Measurements from ENCODE around the gene SERPINA1.

The SERPINA1 gene

GRCh38 chr14:94397289-94398181 is 9.1 kb upstream of the SERPINA1 start:
- DNase-seq = no peak

DNA sequence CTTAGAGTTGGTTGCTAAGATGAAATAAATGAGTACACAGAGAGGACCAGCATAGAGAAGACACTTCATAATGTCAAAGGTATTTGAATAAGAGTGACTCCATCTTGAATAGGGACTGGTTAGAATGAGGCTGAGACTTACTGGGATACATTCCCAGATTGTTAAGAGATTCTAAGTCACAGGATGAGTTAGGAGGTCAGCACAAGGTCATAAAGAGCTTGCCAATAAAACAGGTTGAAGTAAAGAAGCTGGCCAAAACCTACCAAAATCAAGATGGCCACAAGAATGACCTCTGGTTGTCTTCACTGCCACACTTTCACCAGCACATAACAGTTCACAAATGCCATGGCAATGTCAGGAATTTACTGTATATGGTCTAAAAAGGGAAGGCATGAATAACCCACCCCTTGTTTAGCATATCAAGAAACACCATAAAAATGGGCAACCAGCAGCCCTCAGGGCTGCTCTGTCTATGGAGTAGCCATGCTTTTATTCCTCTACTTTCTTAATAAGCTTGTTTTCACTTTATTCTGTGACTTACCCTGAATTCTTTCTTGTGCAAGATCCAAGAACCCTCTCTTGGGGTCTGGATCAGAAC is 8.3 kb upstream of the SERPINA1 start:
- no peak for DNase-seq

GRCh38 chr14:94395888-94396574 is 7.6 kb upstream of the SERPINA1 start:
- DNase-seq = no peak

DNA sequence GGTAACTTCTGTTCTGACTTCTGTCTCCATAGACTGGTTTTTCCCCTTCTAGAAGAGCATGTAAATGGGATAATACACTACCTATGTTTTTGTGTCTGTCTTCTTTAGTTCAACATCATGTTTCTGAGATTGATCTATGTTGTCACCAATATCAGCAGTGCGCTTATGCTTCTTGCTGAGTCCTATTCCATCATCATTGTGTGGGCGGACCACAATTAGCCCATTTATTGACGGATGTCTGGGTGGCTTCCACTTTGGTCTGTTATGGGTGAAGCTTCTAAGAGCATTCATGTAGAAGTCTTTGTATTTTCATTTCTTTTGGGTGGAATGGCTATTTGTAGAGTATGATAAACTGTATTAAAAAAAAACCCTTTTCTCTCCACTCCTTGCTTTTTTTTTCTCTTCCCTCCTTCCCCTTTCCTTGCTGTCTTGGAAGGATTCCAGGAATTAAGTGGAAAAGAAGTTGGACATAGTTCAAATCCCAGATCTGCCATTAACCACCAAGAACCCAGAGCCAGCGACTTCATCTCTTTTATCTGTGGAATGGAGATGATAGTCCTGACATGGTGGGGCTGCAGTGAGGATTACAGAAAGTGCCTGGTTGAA is 7.0 kb upstream of the SERPINA1 start:
- DNase-seq = no peak

DNA sequence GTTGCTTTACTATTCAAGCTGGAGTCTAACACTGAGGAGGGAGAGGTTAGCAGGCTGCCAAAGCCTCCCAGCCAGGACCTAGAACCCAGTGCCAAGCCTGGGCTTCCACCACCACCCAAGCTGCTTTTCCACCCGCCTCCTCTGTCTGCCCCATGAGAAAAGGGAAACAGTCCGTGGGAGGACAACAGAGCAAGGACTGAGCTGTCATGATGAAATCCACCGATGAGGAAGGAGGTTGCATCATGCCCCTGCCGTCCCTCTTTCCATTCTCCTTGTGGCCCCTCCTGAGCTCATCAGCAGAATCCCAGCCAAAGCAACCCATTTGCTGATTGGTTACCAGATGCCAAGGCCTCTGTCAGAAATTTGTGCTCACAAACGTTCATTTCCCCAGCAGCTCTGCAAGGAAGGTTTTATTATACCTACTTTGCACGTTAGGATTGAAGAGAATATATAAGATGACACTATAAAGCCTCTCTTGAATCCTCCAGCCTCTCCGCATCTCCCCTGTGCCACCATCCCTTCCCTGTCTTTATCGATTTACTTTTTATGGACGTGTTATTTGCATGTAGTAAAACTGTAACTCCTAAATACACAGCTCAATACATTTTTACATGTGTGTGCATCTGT is 6.3 kb upstream of the SERPINA1 start:
- no peak for DNase-seq

- no peak for DNase-seq
Measured at GRCh38 chr14:94394025-94394493, 5.7 kb upstream of the SERPINA1 start.

GRCh38 chr14:94393474-94393873 is 5.1 kb upstream of the SERPINA1 start:
- no peak for DNase-seq

- DNase-seq = no peak
Measured at GRCh38 chr14:94392510-94392935, 4.1 kb upstream of the SERPINA1 start.

DNA sequence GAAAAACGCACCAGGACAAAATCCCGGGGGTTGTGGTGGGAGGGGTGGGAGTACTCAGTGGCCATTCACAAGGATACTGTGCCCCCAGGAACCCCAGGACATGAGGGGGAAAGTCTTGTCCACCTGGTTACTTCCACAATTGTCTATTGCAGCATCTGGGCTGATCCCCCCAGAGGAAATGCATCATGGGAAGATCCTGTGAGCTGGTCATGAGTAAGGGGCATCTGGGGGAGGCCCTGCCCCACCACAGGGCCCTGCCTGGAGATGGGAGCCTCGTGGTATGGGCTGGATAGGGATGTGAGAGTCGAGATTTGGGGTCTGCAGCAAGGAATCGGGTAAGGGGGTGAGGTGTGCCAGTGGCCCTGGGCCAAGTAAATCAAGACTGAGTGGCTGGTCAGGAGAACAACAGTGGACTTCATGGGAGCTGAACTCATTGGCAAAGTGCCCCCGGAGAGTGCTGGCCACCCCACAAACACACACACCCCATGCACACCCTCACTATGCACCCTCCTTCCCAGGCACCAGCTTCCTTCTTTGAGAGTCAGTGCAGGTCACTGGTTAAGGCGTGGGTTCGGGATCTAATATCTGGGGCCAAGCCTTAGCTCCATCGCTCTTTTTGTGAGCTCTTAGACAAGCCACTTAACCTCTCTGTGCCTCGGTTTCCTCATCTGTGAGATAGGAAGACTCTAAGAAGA is 3.0 kb upstream of the SERPINA1 start:
- DNase-seq = no peak

DNA sequence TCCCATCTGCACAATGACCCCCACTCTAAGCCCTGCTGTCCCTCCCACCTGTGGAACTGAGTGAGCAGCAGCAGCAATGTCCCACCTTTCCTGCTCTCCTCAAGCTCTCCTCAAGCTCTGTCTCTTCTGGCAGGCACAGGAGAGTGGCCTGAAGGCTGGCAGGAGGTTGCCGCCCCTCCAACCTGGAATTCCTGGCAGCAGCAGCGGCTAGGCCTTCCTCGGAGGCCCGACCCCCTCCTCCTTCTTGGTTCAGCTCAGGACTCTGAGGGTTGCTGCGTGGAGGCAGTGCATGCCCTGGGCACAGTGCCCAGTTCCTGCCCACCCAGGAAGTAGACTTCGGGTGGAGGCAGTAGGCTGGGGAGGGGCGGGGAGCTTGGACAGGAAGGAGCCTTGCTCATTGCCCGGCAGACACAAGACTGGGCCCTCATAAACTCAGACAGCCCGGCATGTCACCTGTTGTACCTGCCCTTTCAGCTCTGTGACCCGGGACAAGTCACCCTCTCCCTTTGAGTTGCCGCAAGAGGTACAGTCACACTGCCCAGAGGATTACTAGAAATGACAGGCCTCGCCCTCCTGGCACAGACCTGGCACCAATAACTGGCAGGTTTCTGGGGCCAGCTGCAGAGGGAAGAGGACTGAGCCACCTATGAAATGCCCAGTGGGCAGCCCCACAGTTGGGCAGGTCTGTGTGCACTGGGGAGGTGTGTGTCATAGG is 2.1 kb upstream of the SERPINA1 start:
- no peak for DNase-seq

DNA sequence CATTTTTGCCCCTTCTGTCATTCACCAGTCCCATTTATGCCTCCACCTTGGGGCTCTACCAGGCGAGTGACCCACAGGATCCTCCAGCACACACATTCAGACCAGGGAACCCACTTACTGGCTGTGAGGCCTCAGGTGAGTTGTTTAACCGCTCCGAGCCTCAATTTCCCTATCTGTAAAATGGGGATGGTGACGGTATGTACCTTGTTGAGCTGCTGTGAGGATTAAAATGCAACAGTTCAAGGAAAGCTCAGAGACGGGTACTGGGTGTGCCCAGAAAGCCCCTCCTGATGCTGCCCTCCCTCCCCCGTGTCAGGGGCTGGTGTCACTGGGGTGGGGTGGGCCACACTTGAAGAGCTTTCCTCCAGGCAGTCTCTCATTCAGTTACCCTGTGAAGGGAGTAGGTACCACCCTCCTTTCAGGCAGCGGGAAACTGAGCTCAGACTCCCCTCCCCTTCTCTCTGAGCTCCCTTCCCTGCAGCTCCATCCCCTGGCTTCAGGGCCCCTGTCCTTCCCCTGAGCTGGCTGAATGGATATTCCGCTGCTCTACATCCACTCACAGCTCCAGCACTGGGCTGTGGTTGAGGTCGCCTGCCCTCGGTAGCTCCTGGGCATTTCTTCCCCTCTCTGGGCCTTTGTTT is 1.4 kb upstream of the SERPINA1 start:
- DNase-seq = no peak

- no peak for DNase-seq
Measured at GRCh38 chr14:94389104-94389469, 685 bp upstream of the SERPINA1 start.

- DNase-seq = no peak
Measured at GRCh38 chr14:94388027-94388383, 397 bp downstream of the SERPINA1 start.

GRCh38 chr14:94387051-94388026 is 1.1 kb downstream of the SERPINA1 start:
- no peak for DNase-seq

- no peak for DNase-seq
Measured at GRCh38 chr14:94386085-94387031, 2.0 kb downstream of the SERPINA1 start.

- no peak for DNase-seq
Measured at GRCh38 chr14:94385553-94386057, 2.8 kb downstream of the SERPINA1 start.

DNA sequence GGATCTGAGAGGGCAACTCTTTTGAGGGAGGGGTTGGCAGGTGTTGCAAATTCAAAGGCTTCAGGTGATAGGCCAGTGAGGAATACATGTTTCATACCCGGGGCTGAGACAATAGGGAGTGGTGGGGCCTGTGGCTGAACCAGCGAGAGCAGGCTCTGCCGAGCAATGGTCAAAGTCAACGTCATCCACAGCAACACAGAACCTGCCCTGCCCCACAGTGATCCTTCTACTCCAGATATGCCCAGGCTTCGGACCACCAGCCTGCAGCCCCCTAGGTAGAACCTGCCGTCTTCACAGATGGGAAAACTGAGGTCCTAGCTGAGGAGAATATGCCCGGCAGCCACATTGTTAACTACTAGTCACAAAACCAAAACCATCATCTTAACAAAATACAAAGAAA is 4.1 kb downstream of the SERPINA1 start:
- no peak for DNase-seq

GRCh38 chr14:94383777-94384176 is 4.6 kb downstream of the SERPINA1 start:
- DNase-seq = no peak
